Parathyroid adenoma (tissue), 2 donors: Measurements from ENCODE around the gene TMEM145.

Source experiments
- H2AFZ ChIP-seq: fragments of 300-600 bp; sonication (generic); one replicate; pipeline ENCODE4 v1.7.0; 2017; ENCODE audit warnings: antibody characterized with exemption, mild to moderate bottlenecking
- H3K27ac ChIP-seq: fragments of 300-600 bp; sonication (generic); one replicate; pipeline ENCODE4 v1.7.0; 2017
- H3K27me3 ChIP-seq: fragments of 300-600 bp; sonication (generic); one replicate; pipeline ENCODE4 v1.7.0; 2017; ENCODE audit warnings: low read length; ENCODE audit not compliant: control insufficient read depth, insufficient read depth
- H3K36me3 ChIP-seq: fragments of 300-600 bp; sonication (generic); one replicate; pipeline ENCODE4 v1.7.0; 2017; ENCODE audit warnings: low read length; ENCODE audit not compliant: control insufficient read depth, insufficient read depth
- H3K4me1 ChIP-seq: fragments of 300-600 bp; sonication (generic); one replicate; pipeline ENCODE4 v1.7.0; 2017; ENCODE audit warnings: control low read depth
- H3K4me2 ChIP-seq: fragments of 300-600 bp; sonication (generic); one replicate; pipeline ENCODE4 v1.7.0; 2017; ENCODE audit warnings: low read length
- H3K4me3 ChIP-seq: fragments of 300-600 bp; sonication (generic); one replicate; pipeline ENCODE4 v1.7.0; 2017; ENCODE audit warnings: low read depth, low read length
- H3K79me2 ChIP-seq: fragments of 300-600 bp; sonication (generic); one replicate; pipeline ENCODE4 v1.7.0; 2017; ENCODE audit warnings: control low read depth
- H3K9ac ChIP-seq: fragments of 300-600 bp; sonication (generic); one replicate; pipeline ENCODE4 v1.7.0; 2017; ENCODE audit warnings: mild to moderate bottlenecking
- H3K9me3 ChIP-seq: fragments of 300-600 bp; sonication (generic); one replicate; pipeline ENCODE4 v1.7.0; 2017; ENCODE audit warnings: low read length; ENCODE audit not compliant: control insufficient read depth
- CTCF ChIP-seq: fragments of 300-600 bp; sonication (generic); IDR thresholded peaks from one replicate; pipeline ENCODE4 v1.7.0; 2017; ENCODE audit warnings: antibody characterized with exemption, mild to moderate bottlenecking
- donor health status: primary hyperparathyroidism.

Gene TMEM145

GRCh38 chr19:42301646-42302203 lies 11.4 kb upstream of the TMEM145 start, which contains the start of gene PRR19:
Gene PRR19 (plus strand): TSS chr19:42302132. CDS start chr19:42309585, 7,453 bp downstream.
- no peaks in the 10 kb centered on the region for H3K79me2 ChIP-seq
- H3K9me3 ChIP-seq, result no peaks in the 10 kb centered on the region
- peak within 1 kb of the TSS; percentile 96 for H3K4me2 ChIP-seq
- H3K36me3 ChIP-seq, result no peaks in the 10 kb centered on the region
- H3K27me3 ChIP-seq, result no peaks in the 10 kb centered on the region
- TF ChIP-seq CTCF, result no peak
- no peak within 1 kb of the TSS for H3K9ac ChIP-seq
- peaks cover 11% of the 10 kb centered on the region for H3K4me1 ChIP-seq
- H2AFZ ChIP-seq, result peak within 1 kb of the TSS; percentile 98
- H3K4me3 ChIP-seq, result peak within 1 kb of the TSS; percentile 64
- peak within 1 kb of the TSS; percentile 74 for H3K27ac ChIP-seq

- H3K4me1 ChIP-seq, result peaks cover 11% of the 10 kb centered on the region
- no peak for TF ChIP-seq CTCF
- no peaks in the 10 kb centered on the region for H3K9me3 ChIP-seq
- no peak overlapping the region for H3K9ac ChIP-seq
- no peaks in the 10 kb centered on the region for H3K27me3 ChIP-seq
- peak overlapping the region; percentile 74 for H3K27ac ChIP-seq
- peak overlapping the region; percentile 64 for H3K4me3 ChIP-seq
- peak overlapping the region; percentile 98 for H2AFZ ChIP-seq
- H3K4me2 ChIP-seq, result peak overlapping the region; percentile 96
- no peaks in the 10 kb centered on the region for H3K36me3 ChIP-seq
- H3K79me2 ChIP-seq, result no peaks in the 10 kb centered on the region
Measured at GRCh38 chr19:42303101-42303464, 10.0 kb upstream of the TMEM145 start.

- peaks cover 11% of the 10 kb centered on the region for H3K4me1 ChIP-seq
- no peaks in the 10 kb centered on the region for H3K9me3 ChIP-seq
- H3K9ac ChIP-seq, result no peak overlapping the region
- no peak overlapping the region for H3K27ac ChIP-seq
- peak overlapping the region; percentile 98 for H2AFZ ChIP-seq
- H3K27me3 ChIP-seq, result no peaks in the 10 kb centered on the region
- H3K36me3 ChIP-seq, result no peaks in the 10 kb centered on the region
- H3K4me3 ChIP-seq, result peak overlapping the region; percentile 64
- no peaks in the 10 kb centered on the region for H3K79me2 ChIP-seq
- no peak for TF ChIP-seq CTCF
- peak overlapping the region; percentile 96 for H3K4me2 ChIP-seq
Measured at GRCh38 chr19:42303876-42304275, 9.2 kb upstream of the TMEM145 start.

GRCh38 chr19:42306646-42307045 lies 6.5 kb upstream of the TMEM145 start:
- H3K36me3 ChIP-seq, result no peaks in the 10 kb centered on the region
- peak overlapping the region; percentile 45 for H3K4me2 ChIP-seq
- no peak for TF ChIP-seq CTCF
- H3K27ac ChIP-seq, result no peak overlapping the region
- H3K9me3 ChIP-seq, result no peaks in the 10 kb centered on the region
- H2AFZ ChIP-seq, result no peak overlapping the region
- no peaks in the 10 kb centered on the region for H3K27me3 ChIP-seq
- H3K4me3 ChIP-seq, result peak overlapping the region; percentile 48
- no peaks in the 10 kb centered on the region for H3K79me2 ChIP-seq
- no peak overlapping the region for H3K9ac ChIP-seq
- H3K4me1 ChIP-seq, result peaks cover 11% of the 10 kb centered on the region

- Histone ChIP-seq H3K79me2 (no peaks in the 10 kb centered on the region), H3K36me3 (no peaks in the 10 kb centered on the region), H2AFZ (peak overlapping the region; percentile 43), H3K9me3 (no peaks in the 10 kb centered on the region), H3K9ac (no peak overlapping the region), H3K4me1 (peaks cover 7% of the 10 kb centered on the region), H3K4me3 (no peak overlapping the region), H3K27ac (no peak overlapping the region), H3K27me3 (no peaks in the 10 kb centered on the region), H3K4me2 (no peak overlapping the region)
- TF ChIP-seq CTCF, result no peak
Measured at GRCh38 chr19:42309686-42310085, 3.4 kb upstream of the TMEM145 start.
